NCI-H128 (cell line): Measurements from ENCODE around the gene ERC2.

Source experiments
- DNase-seq: peaks from one replicate; lab custom pipeline; 2025; ENCODE audit not compliant: unreplicated experiment; lab: John Stamatoyannopoulos, UW

The ERC2 gene

DNA sequence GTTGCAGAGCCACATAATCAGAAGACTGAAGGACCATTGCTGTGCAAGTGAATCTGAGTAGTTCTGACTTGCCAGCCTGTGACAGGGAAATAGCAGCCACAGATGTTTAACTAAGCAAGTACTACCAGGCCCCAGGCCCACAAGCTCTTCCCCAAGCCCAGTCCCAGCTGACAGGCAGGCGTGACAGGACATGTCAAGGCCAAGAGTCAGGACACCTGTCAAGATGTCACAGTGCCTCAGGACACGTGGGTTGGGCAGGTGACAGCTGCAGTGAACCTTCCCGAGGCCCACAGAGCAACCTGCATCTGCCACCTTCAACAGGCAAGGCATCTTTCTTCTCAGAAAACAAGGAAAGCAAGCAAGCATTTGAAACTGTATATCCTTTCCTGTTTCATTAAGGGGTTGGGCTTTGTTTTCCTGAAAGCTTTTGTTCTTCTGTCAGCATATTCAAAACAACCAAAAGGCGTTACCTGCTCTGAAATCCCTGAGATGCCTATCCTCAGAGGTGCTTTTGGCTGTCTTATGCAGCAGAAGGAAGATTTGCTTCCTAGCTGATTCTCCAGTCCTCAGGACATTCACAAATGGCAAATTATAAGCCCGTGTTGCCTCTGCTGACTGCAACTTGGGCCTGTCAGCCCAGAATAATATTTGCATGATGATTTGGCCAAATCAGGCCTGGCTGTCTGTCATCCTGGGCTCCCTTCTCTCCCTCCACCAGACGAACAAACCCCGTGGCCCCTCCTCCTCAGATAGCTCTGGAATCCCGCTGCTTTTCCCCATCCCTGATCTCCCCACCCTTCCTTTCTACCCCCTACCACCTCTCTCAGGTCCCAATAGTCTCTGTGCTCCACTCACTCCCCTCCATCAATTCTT, 809.3 kb downstream of the ERC2 start:
- no peak for DNase-seq

GRCh38 chr3:55658270-55658669, 810.0 kb downstream of the ERC2 start:
- DNase-seq: no peak

- DNase-seq: no peak
Measured at GRCh38 chr3:55655544-55655943, 812.7 kb downstream of the ERC2 start.

DNA sequence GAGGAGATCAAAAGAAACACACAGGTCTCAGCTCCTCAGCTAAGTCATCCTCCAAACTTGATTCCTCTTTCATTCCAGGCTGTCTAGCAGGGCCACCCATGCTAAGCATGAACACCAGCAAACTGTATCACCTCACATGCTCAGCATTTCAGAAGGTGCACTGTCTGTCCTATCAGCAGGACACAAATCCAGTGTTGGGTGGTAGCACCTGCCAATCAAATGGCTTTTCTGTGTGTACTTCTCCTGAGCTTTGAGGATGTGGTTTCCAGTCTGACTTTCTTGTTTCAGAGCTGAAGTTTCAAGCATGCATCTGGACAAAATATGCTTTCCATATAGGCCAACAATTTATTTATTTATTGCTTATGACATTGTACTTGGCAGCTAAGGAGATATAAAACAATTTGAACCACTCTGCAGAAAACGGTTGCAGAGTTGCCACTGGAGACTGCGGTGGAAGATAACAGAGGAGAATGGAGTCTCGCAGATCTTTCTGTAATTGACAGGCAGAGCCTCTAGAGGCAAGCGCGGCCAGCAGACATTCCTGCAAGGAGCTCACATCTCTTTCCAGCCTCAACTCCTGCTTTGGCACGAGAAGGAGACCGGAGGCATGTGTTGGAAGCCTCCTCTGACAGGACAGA, 814.0 kb downstream of the ERC2 start:
- DNase-seq: no peak

DNA sequence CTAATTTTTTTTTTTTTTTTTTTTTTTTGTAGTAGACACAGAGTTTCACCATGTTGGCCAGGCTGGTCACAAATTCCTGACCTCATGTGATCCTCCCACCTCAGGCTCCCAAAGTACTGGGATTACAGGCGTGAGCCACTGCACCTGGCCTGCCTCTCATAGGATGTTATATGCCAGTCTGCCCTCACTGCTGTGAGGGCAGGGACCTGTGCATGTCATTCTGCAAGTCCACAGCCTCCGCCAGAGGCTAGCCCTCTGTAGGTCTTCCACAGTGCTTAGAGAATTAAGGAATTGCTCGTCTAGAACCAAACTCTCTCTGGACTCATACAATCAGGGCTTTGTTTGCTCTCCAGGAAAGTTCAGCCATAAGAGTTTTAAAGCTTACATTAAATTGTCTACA, 817.3 kb downstream of the ERC2 start:
- no peak for DNase-seq

DNA sequence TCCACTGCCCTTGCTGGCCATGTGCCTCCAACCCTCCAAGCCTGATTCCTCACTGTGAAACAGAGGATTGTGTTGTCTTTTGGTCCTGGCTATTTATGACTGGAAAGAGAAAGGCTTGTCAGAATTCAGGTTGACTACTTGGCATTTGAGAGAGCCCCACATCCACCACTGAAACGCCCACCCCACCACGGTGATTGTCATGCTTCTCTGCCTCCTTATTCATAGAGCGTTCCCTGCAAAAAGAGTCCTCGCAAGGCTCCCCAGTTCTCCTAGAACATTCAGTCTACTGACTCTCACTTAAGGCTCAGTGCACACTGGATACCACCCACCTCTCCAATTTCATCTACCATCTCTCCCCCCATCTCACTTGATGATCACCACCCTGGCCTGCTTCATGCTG, 818.3 kb downstream of the ERC2 start:
- no peak for DNase-seq

GRCh38 chr3:55649554-55649953, 818.7 kb downstream of the ERC2 start:
- no peak for DNase-seq

DNA sequence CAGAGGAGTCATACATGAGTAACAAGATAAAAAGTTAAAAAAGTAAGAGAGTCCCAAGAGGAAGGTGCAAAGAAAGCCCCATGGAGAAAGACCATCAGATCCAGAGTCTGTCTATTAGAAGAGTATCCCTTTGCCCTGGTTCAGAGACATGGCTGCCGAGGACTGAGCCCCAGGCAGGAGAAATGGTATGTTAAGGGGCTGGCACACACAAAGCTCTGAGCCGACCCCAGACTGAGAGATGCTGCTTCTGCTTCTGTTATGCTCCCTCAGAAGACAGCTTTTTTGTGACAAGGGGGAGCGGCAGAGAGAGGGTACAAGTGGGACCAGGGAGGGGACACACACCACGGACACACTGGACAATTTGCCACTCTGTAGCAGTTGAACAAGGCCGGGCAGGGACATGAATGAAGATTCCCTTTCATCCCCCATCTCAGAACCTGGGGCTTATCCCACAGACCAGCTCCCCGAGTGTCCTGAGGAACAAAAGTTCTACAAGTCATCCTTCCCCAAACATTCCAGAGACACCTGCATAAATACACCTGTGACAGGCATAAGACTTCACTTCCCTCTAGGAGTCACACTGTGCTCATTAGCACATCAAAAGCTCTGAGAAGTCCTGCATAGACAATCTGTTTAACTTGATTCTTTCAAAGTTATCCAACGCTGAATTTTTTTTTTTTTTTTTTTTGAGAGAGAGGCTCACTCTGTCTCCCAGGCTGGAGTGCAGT, 819.5 kb downstream of the ERC2 start:
- DNase-seq: no peak

DNA sequence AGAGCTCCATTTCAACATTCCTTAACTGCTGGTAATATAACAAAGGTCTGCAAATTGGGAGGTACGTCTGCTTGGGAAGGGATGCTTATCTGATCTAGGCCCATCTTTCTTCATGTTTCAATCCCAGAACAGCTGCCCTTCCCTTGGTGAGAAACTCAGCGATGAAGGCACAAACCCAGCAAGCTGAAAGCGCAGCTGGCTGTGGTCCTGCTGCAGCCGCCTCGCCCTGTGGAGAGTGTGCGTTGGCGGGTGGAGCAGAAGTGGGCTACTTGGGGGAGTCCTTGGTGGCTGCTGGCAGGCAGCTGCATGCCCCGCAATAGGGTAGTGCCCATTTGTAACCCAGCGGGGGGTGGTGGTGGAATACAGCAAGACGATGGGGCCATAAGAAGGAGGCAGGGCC, 820.6 kb downstream of the ERC2 start:
- DNase-seq: no peak

DNA sequence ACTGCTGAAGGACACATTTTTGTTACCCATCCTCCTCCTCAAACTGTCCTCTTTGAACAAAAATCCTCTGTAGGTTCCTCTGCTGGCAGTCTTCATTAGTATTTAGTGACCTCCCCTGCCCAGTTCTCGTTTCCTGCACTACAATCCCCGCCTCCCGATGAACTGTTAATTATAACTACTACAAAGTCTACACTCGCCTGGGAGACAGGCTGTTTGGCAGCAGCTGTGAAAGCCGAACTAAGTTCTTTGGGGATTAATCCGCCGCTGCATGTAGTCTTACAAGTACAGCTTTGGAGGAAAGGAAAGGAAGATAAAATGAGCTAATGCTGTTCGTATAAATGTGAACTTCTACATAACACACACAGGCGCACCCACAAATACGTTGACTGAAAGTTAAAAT, 821.2 kb downstream of the ERC2 start:
- DNase-seq: no peak

DNA sequence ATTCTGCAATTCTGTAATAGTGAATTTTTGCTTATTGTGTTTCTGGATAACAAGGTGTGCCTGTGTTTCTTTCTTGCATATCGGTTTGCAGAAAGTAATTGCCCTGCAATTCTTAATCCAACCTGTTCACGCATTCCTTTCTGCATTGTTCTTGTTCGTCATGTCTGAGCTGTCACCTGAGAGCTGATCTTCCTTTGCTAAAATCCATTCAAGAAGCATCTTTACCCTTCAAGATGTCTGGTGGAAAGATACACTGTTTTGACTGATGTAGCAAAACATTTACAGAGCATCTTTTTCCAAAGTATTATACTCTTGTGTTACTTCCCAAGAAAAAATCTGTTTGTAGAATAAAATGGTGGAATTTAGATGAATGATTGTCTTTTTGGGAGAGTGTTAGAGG, 822.1 kb downstream of the ERC2 start:
- DNase-seq: no peak

GRCh38 chr3:55645422-55645821, 822.8 kb downstream of the ERC2 start:
- DNase-seq: no peak

DNA sequence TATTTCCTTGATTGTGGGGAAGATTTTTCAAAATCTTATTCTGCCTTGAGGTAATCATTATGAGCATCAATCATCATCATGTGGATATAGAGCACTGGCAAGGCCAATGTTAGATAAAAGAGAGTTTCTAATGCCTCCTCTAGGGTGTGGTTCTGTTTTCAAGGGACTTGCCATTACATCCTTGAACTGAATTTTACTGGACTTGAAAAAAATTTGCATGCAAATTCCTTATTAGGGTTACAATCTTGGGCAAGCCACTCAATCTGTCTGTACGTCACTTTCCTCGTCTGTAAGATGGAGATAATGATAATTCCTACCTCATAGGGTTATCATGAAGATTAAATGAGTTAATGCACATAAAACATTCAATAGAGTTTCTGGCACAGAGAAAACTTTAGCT, 825.0 kb downstream of the ERC2 start:
- no peak for DNase-seq

GRCh38 chr3:55641964-55642363, 826.3 kb downstream of the ERC2 start:
- no peak for DNase-seq

DNA sequence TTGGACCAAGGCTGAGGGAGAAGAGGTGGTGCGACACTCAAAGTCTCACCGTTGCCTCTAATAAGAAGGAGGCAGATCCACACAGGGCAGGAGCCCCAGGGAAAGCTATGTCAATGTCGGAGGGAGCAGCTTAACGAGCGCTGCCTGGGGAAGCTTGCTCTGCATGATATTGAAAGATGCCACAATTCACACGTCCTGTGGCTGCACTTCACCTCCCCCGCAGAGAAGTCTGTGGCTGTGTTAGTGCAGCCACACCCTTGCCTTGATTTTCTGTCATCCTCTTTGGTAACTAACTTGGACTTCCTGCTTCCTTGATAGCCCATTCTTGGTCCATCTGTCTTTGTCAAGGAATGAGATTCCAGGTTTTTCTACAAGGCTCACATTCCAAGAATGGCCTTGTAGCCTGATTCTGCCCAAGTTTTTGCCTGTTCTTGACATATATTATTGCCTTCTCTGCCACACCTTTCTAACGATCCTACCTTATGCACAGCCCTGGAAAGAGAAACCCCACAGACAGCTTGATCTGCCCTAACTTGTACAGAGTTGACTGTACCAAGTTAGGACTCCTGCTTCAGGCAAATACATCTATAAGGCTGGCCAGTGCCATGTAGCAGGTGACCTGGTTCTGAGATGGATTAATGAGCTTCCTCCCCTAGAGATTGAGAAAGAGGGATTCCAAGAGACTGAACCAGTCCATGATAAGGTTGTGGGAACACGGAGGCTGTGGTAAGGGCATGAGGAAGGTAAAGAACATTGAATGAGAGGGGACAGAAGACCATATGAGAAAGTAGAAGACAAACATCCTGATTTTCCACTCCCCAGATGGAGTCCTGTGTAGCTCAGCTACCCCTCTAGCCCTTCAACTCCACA, 828.1 kb downstream of the ERC2 start:
- no peak for DNase-seq

DNA sequence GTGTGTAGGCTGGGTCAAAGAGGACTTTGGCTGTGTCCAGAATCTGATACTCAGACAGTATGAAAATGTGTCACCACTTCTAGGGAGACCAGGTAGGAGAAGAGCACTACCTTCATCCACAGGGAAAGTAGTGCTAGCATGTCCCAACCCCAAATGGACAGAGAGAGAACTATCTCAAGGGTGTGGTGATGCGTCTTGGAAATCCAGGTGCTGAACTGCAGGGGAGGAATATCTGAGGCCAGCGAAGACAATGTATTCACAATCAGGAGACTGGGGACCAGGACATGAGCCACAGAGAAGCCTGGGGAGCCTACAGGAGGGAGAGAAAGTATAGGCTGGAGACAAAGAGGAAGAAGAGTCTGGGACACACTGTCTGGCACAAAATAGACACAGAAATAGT, 829.1 kb downstream of the ERC2 start:
- DNase-seq: no peak

DNA sequence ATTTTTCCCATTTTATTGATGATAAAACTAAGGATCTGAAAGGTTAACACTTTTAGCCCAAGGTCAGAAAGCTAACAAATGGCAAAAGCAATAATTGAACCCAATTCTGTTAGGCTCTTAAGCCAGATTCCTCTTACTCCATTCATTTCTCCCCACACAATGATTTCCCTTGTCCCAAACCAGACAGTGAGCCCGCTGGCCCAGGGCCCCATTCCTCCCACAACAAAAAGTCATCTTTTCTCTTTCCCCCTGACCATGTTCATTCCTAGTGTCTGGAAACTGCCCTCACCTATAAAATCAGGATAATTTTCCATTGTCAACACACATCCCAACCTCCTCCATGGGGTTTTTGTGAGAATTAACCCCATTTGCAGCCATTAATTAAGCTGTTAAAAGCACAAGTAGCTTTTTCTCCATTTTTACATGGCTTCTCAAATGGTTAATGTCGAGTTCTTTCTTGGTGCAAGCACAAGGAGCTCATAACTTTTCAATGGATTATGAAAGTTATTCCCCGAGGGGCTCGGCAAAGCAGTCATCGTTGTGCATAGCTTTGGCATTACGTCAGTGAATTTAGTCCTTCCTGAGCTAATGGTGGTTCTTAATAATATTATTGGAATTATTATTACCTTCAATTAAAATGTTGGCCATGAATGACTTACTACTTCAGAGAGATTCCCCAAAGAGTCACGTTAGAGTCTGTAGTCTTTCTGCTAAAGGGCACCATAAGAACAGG, 830.2 kb downstream of the ERC2 start:
- DNase-seq: no peak

GRCh38 chr3:55636300-55637195, 831.7 kb downstream of the ERC2 start:
- no peak for DNase-seq

GRCh38 chr3:55634345-55634744, 833.9 kb downstream of the ERC2 start:
- no peak for DNase-seq
